A549 treated with CpdA at 1 μM for 4 hours (cell line): ENCODE data around the gene MRPS27. TPM values are rescaled to one million over a fixed set of nuclear protein-coding genes. Genes with fewer than 3 reads are reported as not detected.

Experiments
- total RNA-seq: library from RNA; stranded (reverse); fragments of 200-300 nt; extraction: Qiagen RNA extraction; gene quantifications from 5 replicates; pipeline ENCODE4 v1.2.3, GENCODE V29; 2022; ENCODE audit warnings: low read depth

MRPS27 gene
- 56.1 to 61.5 TPM (median 58.5 TPM) in 5 replicates for total RNA-seq

GRCh38 chr5:72319976-72320752 is at the start of gene MRPS27, which contains the start of gene PTCD2:
MRPS27 (minus strand) TSS chr5:72320240; CDS start chr5:72320221, 19 bp downstream.
PTCD2 (plus strand) TSS chr5:72320373; CDS start chr5:72320383, 10 bp downstream.

Other genes with a start within 250 kb of the MRPS27 start
- 37.7 to 67.9 TPM (median 41.7 TPM) in 5 replicates for gene MAP1B, start 212.8 kb downstream of the MRPS27 start, total RNA-seq
- 10.4 to 11.7 TPM (median 10.9 TPM) in 5 replicates for gene PTCD2, start 133 bp upstream of the MRPS27 start, total RNA-seq
- gene ZNF366, start 187.2 kb upstream of the MRPS27 start, total RNA-seq, result not detected in 5 replicates